C4-2B (cell line): ENCODE results near the gene RHO.
"Not testable (repeated sequence)": the region's sequence is repeated elsewhere in the genome, so short reads cannot be mapped to it uniquely, and the experiment has no call there.

ENCODE experiments used
- CTCF ChIP-seq: fragments of 450-650 bp; conservative IDR thresholded peaks from 2 replicates; pipeline ENCODE4 v1.5.1; 2017; ENCODE audit warnings: mild to moderate bottlenecking
- ZFX ChIP-seq: fragments of 450-650 bp; IDR thresholded peaks from 2 replicates; pipeline ENCODE4 v1.6.1; 2017

- TF ChIP-seq CTCF, ZFX: not testable (repeated sequence)
Measured at GRCh38 chr3:129491077-129491476, 37.4 kb upstream of the RHO start.
